Activated CD8-positive, alpha-beta memory T cell treated with anti-CD3 and anti-CD28 coated beads, Interleukin-2, amount 50 U/mL, for 4 hours (primary cell): ENCODE measurements around the gene INPP5D.

Experiments used
- DNase-seq: peaks from one replicate; pipeline ENCODE4 v3.0.0-alpha.2; 2020

Gene INPP5D

DNA sequence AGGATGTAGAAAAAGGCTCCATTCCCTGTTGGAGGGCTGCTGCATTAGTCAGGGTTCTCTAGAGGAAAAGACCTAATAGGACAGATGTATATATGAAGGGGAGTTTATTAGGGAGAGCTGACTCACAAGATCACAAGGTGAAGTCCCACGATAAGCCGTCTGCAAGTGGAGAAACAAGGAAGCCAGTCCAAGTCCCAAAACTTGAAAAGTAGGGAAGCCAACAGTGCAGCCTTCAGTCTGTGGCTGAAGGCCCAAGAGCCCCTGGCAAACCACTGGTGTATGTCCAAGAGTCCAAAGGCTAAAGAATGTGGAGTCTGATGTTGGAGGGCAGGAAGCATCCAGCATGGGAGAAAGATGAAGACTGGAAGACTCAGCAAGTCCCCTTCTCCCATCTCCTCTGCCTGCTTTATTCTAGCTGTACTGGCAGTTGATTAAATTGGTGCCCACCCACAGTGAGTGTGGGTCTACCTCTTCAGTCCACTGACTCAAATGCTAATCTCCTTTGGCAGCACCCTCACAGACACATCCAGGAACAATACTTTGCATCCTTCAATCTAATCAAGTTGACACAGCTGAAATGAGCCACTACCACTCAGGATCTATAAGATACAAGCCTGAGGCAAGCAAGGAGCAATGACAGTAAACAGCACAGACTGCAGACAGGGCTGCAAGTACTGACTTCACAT lies 161.4 kb downstream of the INPP5D start:
- no peak for DNase-seq

- DNase-seq: no peak
Observed at GRCh38 chr2:233223059-233223894, 163.1 kb downstream of the INPP5D start.

- DNase-seq: no peak
Observed at GRCh38 chr2:233225230-233226068, 165.3 kb downstream of the INPP5D start.

DNA sequence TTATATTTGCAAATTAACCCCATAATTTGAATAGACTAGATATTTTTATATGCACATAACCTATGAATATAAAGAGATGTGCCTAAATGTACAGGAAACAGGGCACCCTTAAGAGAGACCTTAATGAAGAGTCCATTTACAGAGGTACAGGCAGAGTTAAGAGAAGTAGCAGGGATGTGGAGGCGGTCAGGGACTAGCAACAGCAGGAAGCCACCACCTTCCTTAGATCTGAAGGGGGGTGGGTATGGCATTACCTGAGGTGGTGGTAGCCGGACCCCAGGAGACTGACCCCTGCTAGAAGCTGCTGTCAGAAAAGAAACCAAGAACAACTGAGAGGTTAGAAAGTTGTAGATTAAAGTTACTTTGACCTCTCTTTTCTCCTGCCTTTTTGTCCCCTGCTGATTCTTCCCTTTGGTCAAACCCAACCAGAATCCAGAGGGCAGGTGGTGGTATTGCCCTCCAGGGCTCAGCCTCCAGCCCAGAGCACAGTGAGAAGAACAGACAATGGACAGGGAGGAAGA lies 166.4 kb downstream of the INPP5D start:
- no peak for DNase-seq

GRCh38 chr2:233227346-233227978 lies 167.3 kb downstream of the INPP5D start:
- no peak for DNase-seq

GRCh38 chr2:233228376-233228775 lies 168.2 kb downstream of the INPP5D start:
- DNase-seq: no peak

DNA sequence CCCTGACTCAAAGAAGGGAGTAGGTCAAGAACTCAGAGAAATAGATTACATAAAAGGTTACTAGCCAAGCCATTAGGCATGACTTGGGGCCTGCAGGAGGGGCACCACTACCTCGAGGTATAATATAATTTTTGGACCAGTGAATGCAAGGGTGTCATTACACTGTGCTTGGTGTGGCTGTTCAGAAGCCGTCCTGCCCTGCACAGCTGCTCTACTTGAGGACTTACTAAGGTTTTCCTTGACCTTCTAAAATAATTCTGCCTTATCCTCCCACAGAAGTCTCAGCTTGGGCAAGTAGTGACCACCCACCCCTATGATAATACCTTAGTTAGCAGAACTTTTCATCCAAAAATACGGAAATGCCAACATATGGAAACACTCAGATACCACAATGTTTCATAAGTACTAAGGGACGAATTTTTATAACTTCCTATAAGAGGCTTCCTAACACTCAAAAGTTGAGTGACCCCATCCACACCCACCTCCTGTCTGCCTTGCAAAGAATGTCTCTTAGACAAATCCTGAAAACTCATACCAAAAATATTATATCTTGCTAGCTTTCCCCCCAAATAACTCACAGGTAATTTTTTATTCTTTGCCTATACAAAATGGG lies 173.6 kb downstream of the INPP5D start:
- DNase-seq: no peak

GRCh38 chr2:233234264-233234663 lies 174.1 kb downstream of the INPP5D start:
- DNase-seq: no peak

DNA sequence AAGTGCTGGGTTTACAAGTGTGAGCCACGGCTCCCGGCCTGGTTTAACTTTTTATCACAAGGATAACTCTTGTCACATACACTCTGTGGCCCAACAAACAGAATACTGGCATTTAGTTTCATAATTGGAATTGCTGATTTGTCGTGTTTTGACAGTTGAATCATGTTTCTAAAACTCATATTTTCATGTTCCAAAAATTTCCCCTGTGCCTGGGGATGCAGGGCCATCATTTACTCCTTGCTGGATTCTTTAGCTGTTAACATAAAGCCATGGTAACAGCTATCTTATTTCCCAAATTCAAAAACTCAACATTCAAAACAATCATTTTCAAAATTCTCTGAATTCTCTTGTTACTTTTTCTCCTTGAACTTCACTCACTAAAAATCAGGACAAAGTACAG lies 174.9 kb downstream of the INPP5D start:
- no peak for DNase-seq

GRCh38 chr2:233235977-233236376 lies 175.8 kb downstream of the INPP5D start:
- no peak for DNase-seq

DNA sequence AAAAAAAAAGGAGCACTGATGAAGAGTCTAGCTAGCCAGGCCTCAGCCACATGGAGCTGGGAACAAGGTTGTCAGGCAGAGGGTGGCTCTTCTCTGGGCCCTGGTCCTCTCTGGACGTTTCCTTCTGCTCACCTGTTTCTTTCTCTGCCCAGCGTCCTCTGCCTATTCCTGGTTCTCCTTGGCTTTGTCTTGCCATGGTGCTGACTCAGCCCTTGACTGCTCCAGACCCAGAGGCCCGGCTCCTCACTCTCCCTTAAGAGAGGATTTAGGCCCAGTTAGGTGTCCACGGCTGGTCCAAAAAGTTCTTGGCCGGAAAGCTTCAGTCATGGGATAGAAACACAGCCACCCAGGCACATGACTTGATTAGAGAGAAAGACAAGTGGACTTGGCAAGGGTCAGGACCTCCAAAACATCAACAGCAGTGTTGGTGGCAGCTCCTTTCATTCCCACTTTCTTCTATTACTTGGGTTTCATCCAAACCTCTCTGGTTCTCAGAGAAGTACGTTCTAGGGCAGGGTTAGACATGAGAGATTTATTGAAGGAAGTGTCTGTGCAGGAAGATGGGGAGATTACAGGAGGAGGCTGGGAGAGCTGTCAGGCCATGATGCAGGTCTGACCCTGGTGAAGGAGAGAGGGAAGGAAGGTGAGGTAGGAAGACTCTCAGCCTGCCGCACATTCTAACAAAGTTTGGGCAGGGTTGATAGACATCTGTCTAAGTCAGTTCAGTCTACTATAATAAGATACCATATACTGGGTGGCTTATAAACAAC lies 176.9 kb downstream of the INPP5D start:
- DNase-seq: no peak

GRCh38 chr2:233240897-233241296 lies 180.8 kb downstream of the INPP5D start:
- DNase-seq: no peak

DNA sequence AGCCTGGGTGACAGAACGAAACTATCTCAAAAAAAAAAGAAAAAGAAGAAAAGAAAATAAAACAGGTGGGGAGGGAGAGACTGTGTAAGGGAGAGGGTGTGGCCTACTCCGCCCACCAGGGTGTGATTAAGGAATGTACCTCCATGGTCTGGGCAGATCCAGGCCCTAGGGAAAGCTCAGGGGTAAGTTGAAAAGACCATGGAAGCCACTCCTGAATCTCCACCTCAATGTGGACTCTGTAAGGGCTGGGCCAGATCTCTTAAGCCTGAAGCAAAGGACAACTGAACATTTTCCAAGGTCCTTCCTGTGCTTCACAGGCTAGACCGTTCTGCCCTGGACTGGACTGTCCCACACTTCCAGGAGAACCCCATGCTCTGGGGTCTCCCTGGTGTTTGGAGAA lies 181.7 kb downstream of the INPP5D start:
- DNase-seq: no peak

DNA sequence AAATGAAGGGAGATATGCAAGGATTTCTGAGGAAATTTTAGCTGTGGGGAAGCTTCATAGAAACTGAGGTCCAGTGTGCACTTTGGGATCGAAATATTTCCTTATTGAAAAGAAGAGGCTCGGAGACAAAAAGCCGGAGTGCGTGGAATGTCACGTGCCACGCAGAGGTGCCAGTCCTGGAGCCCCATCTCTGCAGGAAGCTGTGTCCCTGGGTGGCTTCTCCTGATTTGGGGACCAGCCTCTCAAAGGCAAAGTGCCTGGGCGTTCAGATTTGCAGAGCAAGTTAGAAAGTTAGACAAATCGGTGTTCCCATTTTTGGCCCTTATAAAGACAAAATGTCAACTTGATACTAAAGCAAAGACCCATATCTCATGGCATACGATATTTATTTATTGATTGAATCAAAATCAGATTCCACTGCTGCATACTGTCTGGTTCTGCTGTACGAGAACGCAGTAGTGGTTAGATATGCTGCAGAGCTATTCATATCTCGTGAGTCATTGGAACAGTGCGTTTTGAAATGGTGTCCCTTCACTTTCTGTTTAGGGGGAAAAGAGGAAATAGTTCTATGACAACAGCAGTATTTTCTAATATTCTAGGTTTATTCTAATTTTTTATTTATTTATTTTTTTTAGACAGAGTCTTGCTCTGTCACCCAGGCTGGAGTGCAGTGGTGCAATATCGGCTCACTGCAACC lies 182.2 kb downstream of the INPP5D start:
- no peak for DNase-seq

- no peak for DNase-seq
Observed at GRCh38 chr2:233243348-233243747, 183.2 kb downstream of the INPP5D start.

DNA sequence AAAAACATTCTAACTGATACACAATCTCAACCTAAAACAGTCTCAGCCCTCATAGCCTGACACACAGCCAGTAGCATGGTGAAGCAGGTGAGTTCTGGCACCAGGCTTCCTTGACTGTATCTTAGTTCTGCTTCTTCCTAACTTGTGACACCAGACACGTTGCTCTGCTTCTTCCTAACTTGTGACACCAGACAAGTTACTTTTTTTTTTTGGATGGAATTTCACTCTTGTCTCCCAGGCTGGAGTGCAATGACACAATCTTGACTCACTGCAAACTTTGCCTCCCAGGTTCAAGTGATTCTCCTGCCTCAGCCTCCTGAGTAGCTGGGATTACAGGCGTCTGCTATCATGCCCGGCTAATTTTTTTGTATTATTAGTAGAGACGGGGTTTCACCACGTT lies 184.7 kb downstream of the INPP5D start:
- no peak for DNase-seq

GRCh38 chr2:233245406-233245805 lies 185.3 kb downstream of the INPP5D start:
- DNase-seq: no peak

DNA sequence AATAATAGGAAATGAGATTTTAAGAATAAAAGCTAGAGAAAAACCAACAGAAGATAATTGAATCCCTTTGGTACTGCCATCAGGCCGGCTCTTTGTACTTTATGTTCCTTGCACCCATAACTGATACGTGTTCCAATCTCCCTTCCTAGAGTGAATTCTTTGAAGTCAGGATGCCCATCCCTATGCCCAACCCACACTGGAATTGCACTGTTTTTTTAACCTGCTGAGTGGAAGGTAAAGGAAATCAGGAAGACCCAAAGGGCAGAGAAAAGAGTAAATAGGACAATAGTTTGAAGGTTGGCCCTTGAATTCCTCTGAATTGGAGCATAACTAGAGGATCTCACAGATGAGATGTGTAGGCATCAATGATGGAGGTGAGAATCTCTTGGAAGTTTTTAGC lies 187.0 kb downstream of the INPP5D start:
- DNase-seq: no peak

GRCh38 chr2:233247744-233248143 lies 187.6 kb downstream of the INPP5D start:
- DNase-seq: peak; percentile 50

- DNase-seq: no peak
Observed at GRCh38 chr2:233248999-233249398, 188.9 kb downstream of the INPP5D start.

- DNase-seq: no peak
Observed at GRCh38 chr2:233250568-233250967, 190.4 kb downstream of the INPP5D start.
